ENCODE results near the gene FADD. TPM values are rescaled to one million over a fixed set of nuclear protein-coding genes. Genes with fewer than 3 reads are reported as not detected.

Gene FADD
- total RNA-seq, 1 experiment from 2014 or later: 40.2 TPM

DNA sequence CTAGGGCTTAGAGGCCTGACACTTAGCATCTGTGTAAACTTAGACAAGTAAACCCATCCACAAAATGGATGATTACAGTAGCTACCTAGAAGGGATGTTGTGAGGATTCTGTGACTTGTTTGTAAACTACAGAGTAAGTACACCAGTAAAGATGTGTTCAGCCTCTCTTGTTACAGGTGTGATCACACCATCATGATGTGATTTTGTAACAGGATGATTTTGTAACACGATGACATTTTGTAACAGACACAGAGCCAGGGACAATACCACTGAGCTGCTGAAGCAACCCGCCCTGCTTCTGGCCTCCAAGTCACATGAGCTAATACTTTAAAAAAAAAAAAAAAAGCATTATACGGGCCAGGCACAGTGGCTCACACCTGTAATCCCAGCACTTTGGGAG, 17.0 kb downstream of the FADD start:
- Mint-ChIP-seq H3K27me3 (ENCODE audit: unreplicated experiment) (no peaks in the 10 kb centered on the region), H3K36me3 (ENCODE audit: insufficient read depth, unreplicated experiment) (no peaks in the 10 kb centered on the region), H3K27ac (ENCODE audit: unreplicated experiment) (no peak overlapping the region), H3K4me3 (ENCODE audit: low read depth, unreplicated experiment) (no peak overlapping the region), H3K9me3 (ENCODE audit: low read depth, unreplicated experiment) (no peaks in the 10 kb centered on the region), H3K4me1 (ENCODE audit: low read depth, unreplicated experiment) (peaks cover 9% of the 10 kb centered on the region)
- intact Hi-C loops (cut with micrococcal nuclease; ENCODE audit: unreplicated experiment): no loop called here
- DNase-seq: no peak
- no TSS peak for BruUV-seq (replicated peaks)
- CTCF ChIA-PET: no interaction called here
- TF ChIP-seq, protein P1, sequence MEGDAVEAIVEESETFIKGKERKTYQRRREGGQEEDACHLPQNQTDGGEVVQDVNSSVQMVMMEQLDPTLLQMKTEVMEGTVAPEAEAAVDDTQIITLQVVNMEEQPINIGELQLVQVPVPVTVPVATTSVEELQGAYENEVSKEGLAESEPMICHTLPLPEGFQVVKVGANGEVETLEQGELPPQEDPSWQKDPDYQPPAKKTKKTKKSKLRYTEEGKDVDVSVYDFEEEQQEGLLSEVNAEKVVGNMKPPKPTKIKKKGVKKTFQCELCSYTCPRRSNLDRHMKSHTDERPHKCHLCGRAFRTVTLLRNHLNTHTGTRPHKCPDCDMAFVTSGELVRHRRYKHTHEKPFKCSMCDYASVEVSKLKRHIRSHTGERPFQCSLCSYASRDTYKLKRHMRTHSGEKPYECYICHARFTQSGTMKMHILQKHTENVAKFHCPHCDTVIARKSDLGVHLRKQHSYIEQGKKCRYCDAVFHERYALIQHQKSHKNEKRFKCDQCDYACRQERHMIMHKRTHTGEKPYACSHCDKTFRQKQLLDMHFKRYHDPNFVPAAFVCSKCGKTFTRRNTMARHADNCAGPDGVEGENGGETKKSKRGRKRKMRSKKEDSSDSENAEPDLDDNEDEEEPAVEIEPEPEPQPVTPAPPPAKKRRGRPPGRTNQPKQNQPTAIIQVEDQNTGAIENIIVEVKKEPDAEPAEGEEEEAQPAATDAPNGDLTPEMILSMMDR (IDR thresholded peaks at IDR 0.05; ENCODE audit: unreplicated experiment): no peak

DNA sequence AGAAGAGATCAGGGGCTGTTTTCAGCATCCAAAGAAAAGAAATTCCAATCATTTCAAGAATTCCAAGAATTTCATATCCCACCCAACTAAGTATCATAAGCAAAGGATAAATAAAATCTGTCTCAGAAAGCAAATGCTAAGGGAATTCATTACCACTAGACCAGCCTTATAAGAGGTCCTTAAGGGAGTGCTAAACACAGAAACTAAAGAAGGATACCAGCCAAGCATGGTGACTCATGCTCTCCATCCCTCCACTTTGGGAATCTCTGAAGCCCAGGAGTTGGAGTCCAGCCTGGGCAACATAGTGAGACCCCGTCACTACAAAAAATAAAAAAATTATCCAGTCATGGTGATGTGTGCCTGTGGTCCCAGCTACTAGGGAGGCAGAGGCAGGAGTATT, 17.8 kb downstream of the FADD start:
- intact Hi-C loops (cut with micrococcal nuclease; ENCODE audit: unreplicated experiment): no loop called here
- no peaks in the 10 kb centered on the region for H3K27me3 Mint-ChIP-seq (ENCODE audit: unreplicated experiment)
- CTCF ChIA-PET: no interaction called here

DNA sequence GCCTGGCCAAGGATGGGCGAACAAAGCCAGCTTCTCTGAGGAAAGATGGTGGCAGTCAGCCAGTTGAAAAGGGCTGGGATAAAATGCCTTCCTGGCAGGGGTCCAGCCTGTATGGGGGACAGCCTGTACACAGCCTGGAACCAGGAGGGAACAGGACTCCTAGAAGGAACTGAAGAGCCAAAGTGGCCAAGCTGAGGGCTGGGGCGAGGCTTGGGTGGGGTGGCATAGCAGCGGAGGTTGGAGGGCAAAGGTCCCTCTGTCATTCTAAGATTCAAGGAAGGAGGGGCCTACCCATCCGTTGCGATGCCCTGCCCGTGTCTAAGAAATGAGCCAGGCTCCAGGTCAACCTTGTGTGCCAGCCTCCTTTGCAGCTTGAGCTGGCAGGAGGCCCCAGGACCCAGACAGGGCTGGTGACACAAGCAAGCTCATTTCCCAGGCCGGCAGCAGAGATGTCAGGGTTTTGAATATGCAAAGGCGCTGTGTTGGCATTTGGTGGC, 22.6 kb downstream of the FADD start:
- Mint-ChIP-seq H3K27ac (ENCODE audit: unreplicated experiment) (no peak overlapping the region), H3K4me3 (ENCODE audit: low read depth, unreplicated experiment) (no peak overlapping the region), H3K36me3 (ENCODE audit: insufficient read depth, unreplicated experiment) (no peaks in the 10 kb centered on the region), H3K27me3 (ENCODE audit: unreplicated experiment) (no peaks in the 10 kb centered on the region), H3K4me1 (ENCODE audit: low read depth, unreplicated experiment) (no peaks in the 10 kb centered on the region), H3K9me3 (ENCODE audit: low read depth, unreplicated experiment) (no peaks in the 10 kb centered on the region)
- BruUV-seq (replicated peaks): no TSS peak
- no peak for DNase-seq
- CTCF ChIA-PET: no interaction called here
- intact Hi-C loops (cut with micrococcal nuclease; ENCODE audit: unreplicated experiment): no loop called here
- TF ChIP-seq, protein P1 (IDR thresholded peaks at IDR 0.05; ENCODE audit: unreplicated experiment): no peak

More for the DNA sequence above, 17.8 kb downstream of the FADD start:
- Mint-ChIP-seq H3K36me3 (ENCODE audit: insufficient read depth, unreplicated experiment) (no peaks in the 10 kb centered on the region), H3K4me3 (ENCODE audit: low read depth, unreplicated experiment) (no peak overlapping the region), H3K9me3 (ENCODE audit: low read depth, unreplicated experiment) (no peaks in the 10 kb centered on the region), H3K27ac (ENCODE audit: unreplicated experiment) (no peak overlapping the region), H3K4me1 (ENCODE audit: low read depth, unreplicated experiment) (peaks cover 9% of the 10 kb centered on the region)
- no TSS peak for BruUV-seq (replicated peaks)
- TF ChIP-seq, protein P1 (IDR thresholded peaks at IDR 0.05; ENCODE audit: unreplicated experiment): no peak
- no peak for DNase-seq

DNA sequence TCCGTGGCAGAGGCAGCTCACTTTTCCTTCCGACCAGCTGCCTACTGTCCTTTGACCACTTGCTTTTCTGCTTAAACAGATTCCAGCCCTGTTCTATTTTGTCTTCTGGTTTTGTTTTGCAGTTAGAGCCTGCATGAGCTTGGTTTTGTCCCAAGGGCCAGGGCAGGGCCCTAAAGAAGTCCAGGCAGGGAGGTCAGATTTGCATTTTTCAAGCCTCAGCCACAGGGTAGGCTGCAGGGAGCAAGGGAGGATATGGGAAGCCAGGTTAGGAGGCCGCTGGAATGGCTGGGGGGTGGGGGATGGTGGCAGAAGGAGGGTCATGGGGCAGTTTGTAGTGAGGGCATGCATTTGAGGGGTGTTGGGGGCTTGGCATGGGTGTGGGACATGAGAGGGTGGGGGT, 23.1 kb downstream of the FADD start:
- Mint-ChIP-seq H3K9me3 (ENCODE audit: low read depth, unreplicated experiment) (no peaks in the 10 kb centered on the region), H3K4me3 (ENCODE audit: low read depth, unreplicated experiment) (no peak overlapping the region), H3K27ac (ENCODE audit: unreplicated experiment) (no peak overlapping the region), H3K36me3 (ENCODE audit: insufficient read depth, unreplicated experiment) (no peaks in the 10 kb centered on the region), H3K4me1 (ENCODE audit: low read depth, unreplicated experiment) (no peaks in the 10 kb centered on the region), H3K27me3 (ENCODE audit: unreplicated experiment) (no peaks in the 10 kb centered on the region)
- intact Hi-C loops (cut with micrococcal nuclease; ENCODE audit: unreplicated experiment): no loop called here
- TF ChIP-seq, protein P1 (IDR thresholded peaks at IDR 0.05; ENCODE audit: unreplicated experiment): no peak
- CTCF ChIA-PET: no interaction called here
- DNase-seq: no peak
- BruUV-seq (replicated peaks): no TSS peak

All from Calu3 (cell line).